ENCODE results near the gene SOAT1. TPM values are rescaled to one million over a fixed set of nuclear protein-coding genes. Genes with fewer than 3 reads are reported as not detected.

The SOAT1 gene
- total RNA-seq, 3 donors from 2014 or later (not counting 1 experiment from before 2014, with no cell fraction given) = 36.9 to 57.9 (median 51.3) TPM

- Mint-ChIP-seq H3K27ac (no peak overlapping the region), H3K4me3 (no peak overlapping the region), H3K27me3 (ENCODE audit: low read depth in 2 of 2) (no peaks in the 10 kb centered on the region), H3K9me3 (no peaks in the 10 kb centered on the region), H3K36me3 (no peaks in the 10 kb centered on the region), H3K4me1 (no peaks in the 10 kb centered on the region)
- Histone ChIP-seq H3K27ac (ENCODE audit: low read length) (no peak overlapping the region), H3K9me3 (ENCODE audit: control insufficient read depth, insufficient read depth, low read length) (no peaks in the 10 kb centered on the region), H3K27me3 (ENCODE audit: control insufficient read depth, insufficient read depth, low read length) (no peaks in the 10 kb centered on the region), H3K36me3 (ENCODE audit: control insufficient read depth, insufficient read depth, low read length) (no peaks in the 10 kb centered on the region), H3K4me3 (ENCODE audit: low read length) (no peak overlapping the region), H3K4me1 (ENCODE audit: control insufficient read depth, insufficient read depth, low read length) (no peaks in the 10 kb centered on the region)
- intact Hi-C loops (cut with micrococcal nuclease) = no loop called here
- DNase-seq (no peak), ATAC-seq (no peak)
- no peak for TF ChIP-seq CTCF (IDR thresholded peaks at IDR 0.05)
- 77% methylated on average over 4 of the region's 4 CpGs for WGBS (ENCODE audit: insufficient coverage)
These were observed 41.0 kb upstream of the SOAT1 start for GRCh38 chr1:179252606-179253005.

- H3K27ac Mint-ChIP-seq = no peak overlapping the region
- H3K4me3 Mint-ChIP-seq = no peak overlapping the region
- H3K9me3 Mint-ChIP-seq = no peaks in the 10 kb centered on the region
- H3K27me3 ChIP-seq (ENCODE audit: control insufficient read depth, insufficient read depth, low read length) = no peaks in the 10 kb centered on the region
- H3K27ac ChIP-seq (ENCODE audit: low read length) = no peak overlapping the region
- no peaks in the 10 kb centered on the region for H3K36me3 ChIP-seq (ENCODE audit: control insufficient read depth, insufficient read depth, low read length)
- no peaks in the 10 kb centered on the region for H3K4me1 Mint-ChIP-seq
- H3K9me3 ChIP-seq (ENCODE audit: control insufficient read depth, insufficient read depth, low read length) = no peaks in the 10 kb centered on the region
- no peaks in the 10 kb centered on the region for H3K36me3 Mint-ChIP-seq
- no peak for DNase-seq
- H3K4me3 ChIP-seq (ENCODE audit: low read length) = no peak overlapping the region
- TF ChIP-seq CTCF (IDR thresholded peaks at IDR 0.05) = no peak
- no peaks in the 10 kb centered on the region for H3K4me1 ChIP-seq (ENCODE audit: control insufficient read depth, insufficient read depth, low read length)
- WGBS (ENCODE audit: insufficient coverage) = 90% methylated on average over 8 of the region's 8 CpGs
- ATAC-seq = peak in 1 of 3 donors; percentile 81
- H3K27me3 Mint-ChIP-seq (ENCODE audit: low read depth in 2 of 2) = no peaks in the 10 kb centered on the region
- intact Hi-C loops (cut with micrococcal nuclease) = no loop called here
These were observed 40.2 kb upstream of the SOAT1 start for GRCh38 chr1:179253286-179253972.

GRCh38 chr1:179262183-179262582 lies 31.4 kb upstream of the SOAT1 start:
- Mint-ChIP-seq H3K4me3 (no peak overlapping the region), H3K36me3 (no peaks in the 10 kb centered on the region), H3K4me1 (no peaks in the 10 kb centered on the region), H3K27ac (no peak overlapping the region), H3K9me3 (no peaks in the 10 kb centered on the region), H3K27me3 (ENCODE audit: low read depth in 2 of 2) (peaks cover 0 to 3% of the 10 kb centered on the region in 2 donors)
- H3K27me3 ChIP-seq (ENCODE audit: control insufficient read depth, insufficient read depth, low read length) = no peaks in the 10 kb centered on the region
- H3K4me1 ChIP-seq (ENCODE audit: control insufficient read depth, insufficient read depth, low read length) = no peaks in the 10 kb centered on the region
- ATAC-seq (no peak), DNase-seq (no peak)
- H3K4me3 ChIP-seq (ENCODE audit: low read length) = no peak overlapping the region
- H3K36me3 ChIP-seq (ENCODE audit: control insufficient read depth, insufficient read depth, low read length) = no peaks in the 10 kb centered on the region
- intact Hi-C loops (cut with micrococcal nuclease) = no loop called here
- no peaks in the 10 kb centered on the region for H3K9me3 ChIP-seq (ENCODE audit: control insufficient read depth, insufficient read depth, low read length)
- no peak for TF ChIP-seq CTCF (IDR thresholded peaks at IDR 0.05)
- no peak overlapping the region for H3K27ac ChIP-seq (ENCODE audit: low read length)
- 100% methylated on average over 1 of the region's 1 CpG for WGBS (ENCODE audit: insufficient coverage)

GRCh38 chr1:179263121-179263520 lies 30.5 kb upstream of the SOAT1 start:
- no peak for ATAC-seq
- no peaks in the 10 kb centered on the region for H3K9me3 Mint-ChIP-seq
- peaks cover 0 to 3% of the 10 kb centered on the region in 2 donors for H3K27me3 Mint-ChIP-seq (ENCODE audit: low read depth in 2 of 2)
- no peak overlapping the region for H3K27ac ChIP-seq (ENCODE audit: low read length)
- no peaks in the 10 kb centered on the region for H3K36me3 ChIP-seq (ENCODE audit: control insufficient read depth, insufficient read depth, low read length)
- no peak overlapping the region for H3K4me3 Mint-ChIP-seq
- no peaks in the 10 kb centered on the region for H3K9me3 ChIP-seq (ENCODE audit: control insufficient read depth, insufficient read depth, low read length)
- no peaks in the 10 kb centered on the region for H3K4me1 Mint-ChIP-seq
- no peak for TF ChIP-seq CTCF (IDR thresholded peaks at IDR 0.05)
- no peaks in the 10 kb centered on the region for H3K36me3 Mint-ChIP-seq
- intact Hi-C loops (cut with micrococcal nuclease) = no loop called here
- H3K4me1 ChIP-seq (ENCODE audit: control insufficient read depth, insufficient read depth, low read length) = no peaks in the 10 kb centered on the region
- H3K27me3 ChIP-seq (ENCODE audit: control insufficient read depth, insufficient read depth, low read length) = no peaks in the 10 kb centered on the region
- H3K27ac Mint-ChIP-seq = no peak overlapping the region
- no peak for DNase-seq
- H3K4me3 ChIP-seq (ENCODE audit: low read length) = no peak overlapping the region

All from natural killer cell (primary cell).